PFSK-1 (cell line): ENCODE results near the gene KPNA3.

ENCODE experiments used
- FOXP2 ChIP-seq: optimal IDR thresholded peaks from 2 replicates; pipeline ENCODE3; 2011; ENCODE audit warnings: borderline replicate concordance, control low read depth, inconsistent platforms; ENCODE audit not compliant: insufficient read depth; ENCODE audit errors: extremely low read length, extremely low read depth
- POLR2AphosphoS5 ChIP-seq: IDR thresholded peaks from 2 replicates; pipeline ENCODE4 v1.6.1; 2012; ENCODE audit warnings: low read depth, mild to moderate bottlenecking, control low read depth, low read length, moderate library complexity
- SIN3A ChIP-seq: IDR thresholded peaks from 2 replicates; pipeline ENCODE4 v1.6.1; 2012; ENCODE audit warnings: mild to moderate bottlenecking, low read length, moderate library complexity, borderline replicate concordance; ENCODE audit not compliant: insufficient read depth
- TAF1 ChIP-seq: IDR thresholded peaks from 2 replicates; pipeline ENCODE4 v1.6.1; 2012; ENCODE audit warnings: low read length, control low read depth, borderline replicate concordance; ENCODE audit not compliant: insufficient read depth
- TF ChIP-seq, protein P1 (sequence below), 2 experiments: IDR thresholded peaks; 2 replicates each; pipeline versions ENCODE4 v1.6.1 to v1.8.0; 2011 to 2012; ENCODE audit warnings: low read depth in 2 of 2, low read length in 2 of 2, control low read depth in 1 of 2, inconsistent platforms in 1 of 2, mild to moderate bottlenecking in 1 of 2, moderate library complexity in 1 of 2; ENCODE audit not compliant: insufficient read depth in 1 of 2

The KPNA3 gene

DNA sequence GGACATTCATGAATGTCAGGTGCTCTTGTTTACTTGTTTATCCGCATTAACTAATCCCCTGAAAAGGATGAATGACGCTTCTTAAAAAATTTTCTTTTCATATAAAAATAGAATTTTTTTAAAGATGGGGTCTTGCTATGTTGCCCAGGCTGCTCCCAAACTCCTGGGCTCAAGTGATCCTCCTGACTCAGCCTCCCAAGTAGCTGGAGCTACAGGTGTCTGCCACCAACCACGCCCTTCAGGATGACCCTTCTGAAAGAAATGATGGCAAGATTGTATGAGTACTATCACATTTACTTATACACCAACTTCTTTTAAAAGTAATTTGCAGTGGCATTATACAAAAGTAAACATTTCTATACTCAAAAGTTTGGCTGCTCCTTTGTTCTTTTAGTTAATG lies 95.0 kb downstream of the KPNA3 start:
- TF ChIP-seq, protein P1, sequence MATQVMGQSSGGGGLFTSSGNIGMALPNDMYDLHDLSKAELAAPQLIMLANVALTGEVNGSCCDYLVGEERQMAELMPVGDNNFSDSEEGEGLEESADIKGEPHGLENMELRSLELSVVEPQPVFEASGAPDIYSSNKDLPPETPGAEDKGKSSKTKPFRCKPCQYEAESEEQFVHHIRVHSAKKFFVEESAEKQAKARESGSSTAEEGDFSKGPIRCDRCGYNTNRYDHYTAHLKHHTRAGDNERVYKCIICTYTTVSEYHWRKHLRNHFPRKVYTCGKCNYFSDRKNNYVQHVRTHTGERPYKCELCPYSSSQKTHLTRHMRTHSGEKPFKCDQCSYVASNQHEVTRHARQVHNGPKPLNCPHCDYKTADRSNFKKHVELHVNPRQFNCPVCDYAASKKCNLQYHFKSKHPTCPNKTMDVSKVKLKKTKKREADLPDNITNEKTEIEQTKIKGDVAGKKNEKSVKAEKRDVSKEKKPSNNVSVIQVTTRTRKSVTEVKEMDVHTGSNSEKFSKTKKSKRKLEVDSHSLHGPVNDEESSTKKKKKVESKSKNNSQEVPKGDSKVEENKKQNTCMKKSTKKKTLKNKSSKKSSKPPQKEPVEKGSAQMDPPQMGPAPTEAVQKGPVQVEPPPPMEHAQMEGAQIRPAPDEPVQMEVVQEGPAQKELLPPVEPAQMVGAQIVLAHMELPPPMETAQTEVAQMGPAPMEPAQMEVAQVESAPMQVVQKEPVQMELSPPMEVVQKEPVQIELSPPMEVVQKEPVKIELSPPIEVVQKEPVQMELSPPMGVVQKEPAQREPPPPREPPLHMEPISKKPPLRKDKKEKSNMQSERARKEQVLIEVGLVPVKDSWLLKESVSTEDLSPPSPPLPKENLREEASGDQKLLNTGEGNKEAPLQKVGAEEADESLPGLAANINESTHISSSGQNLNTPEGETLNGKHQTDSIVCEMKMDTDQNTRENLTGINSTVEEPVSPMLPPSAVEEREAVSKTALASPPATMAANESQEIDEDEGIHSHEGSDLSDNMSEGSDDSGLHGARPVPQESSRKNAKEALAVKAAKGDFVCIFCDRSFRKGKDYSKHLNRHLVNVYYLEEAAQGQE (IDR thresholded peaks at IDR 0.05; ENCODE audit: insufficient read depth in 1 of 2, low read depth in 2 of 2, low read length in 2 of 2) = no peak
- no peak for TF ChIP-seq POLR2AphosphoS5
- no peak for TF ChIP-seq TAF1
- TF ChIP-seq FOXP2 = no peak
- no peak for TF ChIP-seq SIN3A

DNA sequence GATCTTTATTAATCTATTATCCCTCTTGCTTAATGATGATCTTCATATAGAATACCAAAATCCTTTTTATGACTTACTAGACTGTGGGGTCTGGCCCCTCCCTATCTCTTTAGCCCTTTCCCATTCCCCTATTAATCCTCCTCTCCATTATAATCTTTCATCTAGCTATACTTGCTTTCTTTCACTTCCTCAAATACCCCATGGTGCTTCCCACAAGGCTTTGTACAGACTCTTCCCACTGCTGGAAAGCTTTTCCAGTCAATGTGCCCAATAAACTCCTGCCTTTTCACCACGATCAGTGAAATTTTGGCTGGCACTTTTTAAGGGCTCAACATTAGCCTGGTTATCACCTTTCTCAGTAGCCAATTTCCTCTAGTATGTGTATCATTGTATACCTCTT lies 98.0 kb downstream of the KPNA3 start:
- TF ChIP-seq, protein P1 (IDR thresholded peaks at IDR 0.05; ENCODE audit: insufficient read depth in 1 of 2, low read depth in 2 of 2, low read length in 2 of 2) = no peak
- TF ChIP-seq TAF1 (no peak), FOXP2 (no peak), POLR2AphosphoS5 (no peak), SIN3A (no peak)

DNA sequence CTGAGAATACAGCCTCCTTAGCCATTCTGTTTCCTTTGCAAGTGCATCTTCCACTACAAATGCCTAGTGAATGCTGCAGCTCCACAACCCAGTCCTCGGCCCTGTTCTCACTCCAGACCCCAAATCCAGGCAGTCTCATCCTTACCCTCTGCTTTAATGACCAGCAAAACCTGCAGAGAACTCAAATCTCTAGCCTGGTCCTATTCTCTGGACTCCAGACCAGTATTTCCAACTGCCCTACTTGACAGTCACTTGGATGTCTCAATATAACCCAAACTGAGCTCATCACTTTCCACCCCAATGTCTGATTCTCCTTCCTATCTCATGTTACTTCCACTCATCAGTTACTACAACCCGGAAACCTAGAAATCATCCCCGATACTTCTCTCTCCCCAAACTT lies 98.6 kb downstream of the KPNA3 start:
- TF ChIP-seq, protein P1 (IDR thresholded peaks at IDR 0.05; ENCODE audit: insufficient read depth in 1 of 2, low read depth in 2 of 2, low read length in 2 of 2) = no peak
- TF ChIP-seq TAF1 = no peak
- TF ChIP-seq FOXP2 = no peak
- no peak for TF ChIP-seq POLR2AphosphoS5
- TF ChIP-seq SIN3A = no peak

DNA sequence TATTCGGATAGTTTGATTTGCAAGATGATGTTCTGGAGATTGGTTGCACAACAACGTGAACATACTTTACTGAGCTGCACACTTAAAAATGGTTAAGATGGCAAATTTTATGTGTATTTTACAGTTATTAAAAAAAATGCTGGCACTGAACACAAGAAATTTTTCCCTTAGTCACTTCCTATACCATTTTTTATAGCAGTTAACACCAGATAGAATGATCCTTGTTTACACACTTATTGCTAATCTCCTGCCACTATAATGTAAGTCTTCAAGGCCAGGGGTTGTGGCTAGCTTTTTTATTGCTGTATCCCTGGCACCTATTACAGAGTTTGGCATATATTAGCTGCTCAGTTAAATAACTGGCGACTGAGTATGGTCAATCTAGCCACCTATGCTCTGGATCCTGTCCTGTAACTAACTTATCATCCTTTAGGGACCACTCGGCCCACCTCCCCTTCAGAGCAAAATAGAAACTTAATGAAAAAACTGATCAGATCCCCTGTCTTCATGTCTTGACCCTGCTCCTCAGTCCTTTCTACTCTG lies 99.2 kb downstream of the KPNA3 start:
- TF ChIP-seq FOXP2 (no peak), POLR2AphosphoS5 (no peak), SIN3A (no peak), TAF1 (no peak)
- TF ChIP-seq, protein P1 (IDR thresholded peaks at IDR 0.05; ENCODE audit: insufficient read depth in 1 of 2, low read depth in 2 of 2, low read length in 2 of 2) = no peak
